ENCODE measurements around the gene GLIS2. TPM values are rescaled to one million over a fixed set of nuclear protein-coding genes. Genes with fewer than 3 reads are reported as not detected.

Gene GLIS2
- total and polyA plus RNA-seq, 5 donors from 2014 or later, result 0.03 TPM; not detected in 4

GRCh38 chr16:4298761-4299522, 16.9 kb upstream of the GLIS2 start:
- peaks cover 2% of the 10 kb centered on the region for H3K36me3 ChIP-seq (ENCODE audit: control insufficient read depth, insufficient read depth, low read length)
- no peaks in the 10 kb centered on the region for H3K9me3 Mint-ChIP-seq
- no peak overlapping the region for H3K4me3 ChIP-seq (ENCODE audit: low read depth, low read length)
- DNase-seq, result no peak
- peak overlapping the region in 1 of 3 donors; percentile 89 for H3K27ac Mint-ChIP-seq
- no peak overlapping the region for H3K4me3 Mint-ChIP-seq
- H3K27ac ChIP-seq (ENCODE audit: insufficient read depth, low read length, poor library complexity, severe bottlenecking), result no peak overlapping the region
- no peaks in the 10 kb centered on the region for H3K9me3 ChIP-seq (ENCODE audit: control insufficient read depth in 2 of 2, low read length in 2 of 2)
- no peaks in the 10 kb centered on the region for H3K27me3 Mint-ChIP-seq
- peaks cover 0 to 4% (median 1%) of the 10 kb centered on the region in 4 donors for H3K4me1 Mint-ChIP-seq
- ATAC-seq (ENCODE audit: low read depth in 2 of 2), result no peak
- no peaks in the 10 kb centered on the region for H3K27me3 ChIP-seq (ENCODE audit: control insufficient read depth, insufficient read depth, low read length)
- peaks cover 3% of the 10 kb centered on the region for H3K36me3 Mint-ChIP-seq
- H3K4me1 ChIP-seq (ENCODE audit: control insufficient read depth, insufficient read depth, low read length, poor library complexity, severe bottlenecking), result no peaks in the 10 kb centered on the region

GRCh38 chr16:4301177-4301576, 14.7 kb upstream of the GLIS2 start:
- H3K36me3 Mint-ChIP-seq, result peaks cover 3% of the 10 kb centered on the region
- ATAC-seq (ENCODE audit: low read depth in 2 of 2), result no peak
- H3K27ac Mint-ChIP-seq, result no peak overlapping the region

DNA sequence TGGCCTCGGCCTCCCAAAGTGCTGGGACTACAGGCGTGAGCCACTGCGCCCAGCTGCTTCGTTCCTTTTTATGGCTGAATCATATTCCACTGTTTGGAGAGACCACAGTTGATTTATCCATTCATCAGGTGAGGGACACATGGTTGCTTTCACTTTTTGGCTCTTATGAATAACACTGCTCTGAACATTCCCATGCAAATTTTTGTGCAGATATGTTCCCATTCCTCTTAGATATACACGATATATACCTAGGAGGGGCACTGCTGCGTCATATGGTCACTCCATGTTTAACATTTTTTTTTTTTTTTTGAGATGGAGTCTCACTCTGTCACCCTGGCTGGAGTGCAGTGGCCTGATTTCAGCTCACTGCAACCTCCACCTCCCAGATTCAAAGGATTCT, 13.9 kb upstream of the GLIS2 start:
- no peak for ATAC-seq (ENCODE audit: low read depth in 2 of 2)
- no peaks in the 10 kb centered on the region for H3K9me3 Mint-ChIP-seq

More at GRCh38 chr16:4301177-4301576, 14.7 kb upstream of the GLIS2 start:
- Mint-ChIP-seq H3K4me3 (no peak overlapping the region), H3K27me3 (no peaks in the 10 kb centered on the region), H3K4me1 (peaks cover 0 to 19% (median 7%) of the 10 kb centered on the region in 4 donors), H3K9me3 (no peaks in the 10 kb centered on the region)
- Histone ChIP-seq H3K36me3 (ENCODE audit: control insufficient read depth, insufficient read depth, low read length) (peaks cover 2% of the 10 kb centered on the region), H3K4me3 (ENCODE audit: low read depth, low read length) (no peak overlapping the region), H3K9me3 (ENCODE audit: control insufficient read depth in 2 of 2, low read length in 2 of 2) (no peaks in the 10 kb centered on the region), H3K27ac (ENCODE audit: insufficient read depth, low read length, poor library complexity, severe bottlenecking) (no peak overlapping the region), H3K27me3 (ENCODE audit: control insufficient read depth, insufficient read depth, low read length) (no peaks in the 10 kb centered on the region), H3K4me1 (ENCODE audit: control insufficient read depth, insufficient read depth, low read length, poor library complexity, severe bottlenecking) (peaks cover 9% of the 10 kb centered on the region)
- no peak for DNase-seq

GRCh38 chr16:4303973-4304372, 11.9 kb upstream of the GLIS2 start:
- Histone ChIP-seq H3K9me3 (ENCODE audit: control insufficient read depth in 2 of 2, low read length in 2 of 2) (no peaks in the 10 kb centered on the region), H3K27me3 (ENCODE audit: control insufficient read depth, insufficient read depth, low read length) (no peaks in the 10 kb centered on the region), H3K4me3 (ENCODE audit: low read depth, low read length) (no peak overlapping the region), H3K36me3 (ENCODE audit: control insufficient read depth, insufficient read depth, low read length) (peaks cover 2% of the 10 kb centered on the region), H3K4me1 (ENCODE audit: control insufficient read depth, insufficient read depth, low read length, poor library complexity, severe bottlenecking) (peaks cover 25% of the 10 kb centered on the region), H3K27ac (ENCODE audit: insufficient read depth, low read length, poor library complexity, severe bottlenecking) (no peak overlapping the region)
- Mint-ChIP-seq H3K27me3 (no peaks in the 10 kb centered on the region), H3K36me3 (peaks cover 3% of the 10 kb centered on the region), H3K27ac (no peak overlapping the region), H3K9me3 (no peaks in the 10 kb centered on the region), H3K4me1 (peaks cover 0 to 33% (median 14%) of the 10 kb centered on the region in 4 donors), H3K4me3 (no peak overlapping the region)
- no peak for DNase-seq
- ATAC-seq (ENCODE audit: low read depth in 2 of 2), result no peak

More for the DNA sequence above, 13.9 kb upstream of the GLIS2 start:
- Histone ChIP-seq H3K36me3 (ENCODE audit: control insufficient read depth, insufficient read depth, low read length) (peaks cover 2% of the 10 kb centered on the region), H3K9me3 (ENCODE audit: control insufficient read depth in 2 of 2, low read length in 2 of 2) (no peaks in the 10 kb centered on the region), H3K27ac (ENCODE audit: insufficient read depth, low read length, poor library complexity, severe bottlenecking) (no peak overlapping the region), H3K4me1 (ENCODE audit: control insufficient read depth, insufficient read depth, low read length, poor library complexity, severe bottlenecking) (peaks cover 17% of the 10 kb centered on the region), H3K27me3 (ENCODE audit: control insufficient read depth, insufficient read depth, low read length) (no peaks in the 10 kb centered on the region), H3K4me3 (ENCODE audit: low read depth, low read length) (no peak overlapping the region)
- Mint-ChIP-seq H3K36me3 (peaks cover 3% of the 10 kb centered on the region), H3K4me3 (no peak overlapping the region), H3K27me3 (no peaks in the 10 kb centered on the region), H3K4me1 (peaks cover 0 to 27% (median 12%) of the 10 kb centered on the region in 4 donors), H3K27ac (no peak overlapping the region)
- no peak for DNase-seq

- Histone ChIP-seq H3K27ac (ENCODE audit: insufficient read depth, low read length, poor library complexity, severe bottlenecking) (peak overlapping the region; percentile 90), H3K4me3 (ENCODE audit: low read depth, low read length) (peak overlapping the region; percentile 85), H3K9me3 (ENCODE audit: control insufficient read depth in 2 of 2, low read length in 2 of 2) (no peaks in the 10 kb centered on the region), H3K4me1 (ENCODE audit: control insufficient read depth, insufficient read depth, low read length, poor library complexity, severe bottlenecking) (peaks cover 25% of the 10 kb centered on the region), H3K36me3 (ENCODE audit: control insufficient read depth, insufficient read depth, low read length) (no peaks in the 10 kb centered on the region), H3K27me3 (ENCODE audit: control insufficient read depth, insufficient read depth, low read length) (no peaks in the 10 kb centered on the region)
- Mint-ChIP-seq H3K4me3 (peak overlapping the region; percentile 85 to 94 (median 92)), H3K27me3 (no peaks in the 10 kb centered on the region), H3K36me3 (no peaks in the 10 kb centered on the region), H3K9me3 (no peaks in the 10 kb centered on the region), H3K4me1 (peaks cover 0 to 35% (median 12%) of the 10 kb centered on the region in 4 donors), H3K27ac (peak overlapping the region; percentile 95 to 98 (median 96))
- DNase-seq (peak; percentile 39 to 71 (median 45)), ATAC-seq (ENCODE audit: low read depth in 2 of 2) (peak in 1 of 2 donors; percentile 4)
Measured at GRCh38 chr16:4306470-4307214, 9.2 kb upstream of the GLIS2 start.

DNA sequence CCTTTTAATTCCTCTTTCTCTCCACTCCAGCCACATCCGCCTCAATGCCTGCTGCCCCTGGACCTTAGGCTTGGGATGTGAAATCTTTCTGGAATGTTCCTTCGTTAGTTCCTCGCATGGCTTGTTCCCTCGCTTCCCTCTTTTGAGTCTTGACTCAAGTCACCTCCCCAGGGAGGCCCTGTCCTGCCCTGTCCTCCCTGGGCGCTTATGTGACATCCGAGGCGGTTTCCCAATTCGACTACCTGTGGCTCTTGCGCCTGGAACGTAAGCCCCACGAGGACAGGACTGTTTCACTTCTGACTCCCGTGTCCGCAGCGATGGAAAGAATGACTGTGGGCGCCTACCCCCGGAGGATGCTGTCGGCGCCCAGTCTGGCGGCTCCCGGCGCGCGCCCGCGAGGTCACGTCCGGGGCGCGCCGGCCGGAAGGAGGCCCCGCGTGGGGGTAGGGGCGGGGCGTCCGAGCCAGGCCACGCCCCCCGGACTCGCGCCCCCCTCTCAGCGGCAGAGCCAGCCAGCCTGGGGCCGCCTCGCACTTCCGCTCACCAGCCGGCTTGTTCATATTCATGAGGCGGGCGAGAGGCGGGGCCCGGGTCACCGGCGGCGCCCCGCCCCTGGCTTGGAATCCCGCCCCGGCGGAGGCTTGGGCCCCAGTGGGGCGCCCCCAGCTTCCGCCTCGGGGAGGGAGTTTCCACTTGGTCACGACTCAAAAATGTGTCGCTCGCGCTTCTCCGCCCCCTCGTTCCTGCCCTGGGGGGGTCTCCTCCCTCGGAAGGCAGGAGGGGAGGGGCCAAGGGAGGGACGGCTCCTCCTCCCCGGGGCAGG, 8.4 kb upstream of the GLIS2 start:
- H3K4me3 ChIP-seq (ENCODE audit: low read depth, low read length), result peak overlapping the region; percentile 85
- H3K9me3 Mint-ChIP-seq, result no peaks in the 10 kb centered on the region

GRCh38 chr16:4309102-4309832, 6.6 kb upstream of the GLIS2 start:
- Histone ChIP-seq H3K27me3 (ENCODE audit: control insufficient read depth, insufficient read depth, low read length) (peaks cover 2% of the 10 kb centered on the region), H3K27ac (ENCODE audit: insufficient read depth, low read length, poor library complexity, severe bottlenecking) (no peak overlapping the region), H3K9me3 (ENCODE audit: control insufficient read depth in 2 of 2, low read length in 2 of 2) (no peaks in the 10 kb centered on the region), H3K4me3 (ENCODE audit: low read depth, low read length) (no peak overlapping the region), H3K4me1 (ENCODE audit: control insufficient read depth, insufficient read depth, low read length, poor library complexity, severe bottlenecking) (peaks cover 30% of the 10 kb centered on the region), H3K36me3 (ENCODE audit: control insufficient read depth, insufficient read depth, low read length) (no peaks in the 10 kb centered on the region)
- Mint-ChIP-seq H3K27ac (peak overlapping the region; percentile 15 to 98 (median 40)), H3K27me3 (peaks cover 10% of the 10 kb centered on the region), H3K36me3 (no peaks in the 10 kb centered on the region), H3K4me3 (peak overlapping the region; percentile 48 to 94 (median 87)), H3K4me1 (peaks cover 3 to 32% (median 14%) of the 10 kb centered on the region in 4 donors), H3K9me3 (no peaks in the 10 kb centered on the region)
- ATAC-seq (ENCODE audit: low read depth in 2 of 2), result no peak
- DNase-seq, result no peak

More for the DNA sequence above, 8.4 kb upstream of the GLIS2 start:
- peaks cover 0 to 35% (median 12%) of the 10 kb centered on the region in 4 donors for H3K4me1 Mint-ChIP-seq
- Histone ChIP-seq H3K9me3 (ENCODE audit: control insufficient read depth in 2 of 2, low read length in 2 of 2) (no peaks in the 10 kb centered on the region), H3K27me3 (ENCODE audit: control insufficient read depth, insufficient read depth, low read length) (no peaks in the 10 kb centered on the region), H3K27ac (ENCODE audit: insufficient read depth, low read length, poor library complexity, severe bottlenecking) (peak overlapping the region; percentile 90), H3K4me1 (ENCODE audit: control insufficient read depth, insufficient read depth, low read length, poor library complexity, severe bottlenecking) (peaks cover 25% of the 10 kb centered on the region), H3K36me3 (ENCODE audit: control insufficient read depth, insufficient read depth, low read length) (no peaks in the 10 kb centered on the region)
- H3K4me3 Mint-ChIP-seq, result peak overlapping the region; percentile 85 to 94 (median 93)
- H3K27ac Mint-ChIP-seq, result peak overlapping the region; percentile 95 to 98 (median 96)
- no peaks in the 10 kb centered on the region for H3K27me3 Mint-ChIP-seq
- ATAC-seq (ENCODE audit: low read depth in 2 of 2) (peak; percentile 92 to 94), DNase-seq (peak; percentile 97 to 98 (median 97))
- H3K36me3 Mint-ChIP-seq, result no peaks in the 10 kb centered on the region
